ENCODE data around the gene CHRNG.

The CHRNG gene

DNA sequence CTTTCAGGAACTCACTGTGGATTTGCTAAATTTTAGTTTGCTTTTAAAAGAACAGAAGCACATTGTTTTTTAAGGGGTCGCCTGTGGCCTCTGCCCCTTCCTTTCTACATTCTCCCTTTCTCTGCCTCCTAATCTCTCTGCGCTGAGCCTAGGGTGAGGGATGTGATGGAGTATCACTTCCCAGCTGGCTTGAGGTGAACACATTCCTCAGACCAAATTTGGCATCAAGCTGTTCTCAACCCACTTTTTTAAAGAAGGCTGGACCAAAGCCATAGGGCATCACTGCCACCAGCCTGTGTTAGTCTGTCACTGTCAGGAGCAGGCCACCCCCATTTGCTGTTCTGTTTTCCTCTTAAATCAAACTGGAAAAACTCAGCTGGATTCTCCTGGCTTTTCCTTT is 38.3 kb downstream of the CHRNG start:
- Histone ChIP-seq H3K4me3 (no peak overlapping the region), H3K4me2 (no peak overlapping the region), H4K20me1 (peaks cover 0 to 6% (median 0%) of the 10 kb centered on the region in 11 experiments; a peak in 2 of 22 replicates), H3K36me3 (peaks cover 50 to 98% (median 75%) of the 10 kb centered on the region in 11 experiments), H3K9me3 (replicated peaks in 1 of 11) (no peaks in the 10 kb centered on the region), H3K27ac (no peak overlapping the region), H3K4me1 (peaks cover 0 to 5% (median 0%) of the 10 kb centered on the region in 10 experiments; a peak in 3 of 20 replicates), H3K9ac (no peak overlapping the region), H3K27me3 (no peaks in the 10 kb centered on the region)
- TF ChIP-seq Cebpa-rat (IDR thresholded peaks at IDR 0.05): no peak

DNA sequence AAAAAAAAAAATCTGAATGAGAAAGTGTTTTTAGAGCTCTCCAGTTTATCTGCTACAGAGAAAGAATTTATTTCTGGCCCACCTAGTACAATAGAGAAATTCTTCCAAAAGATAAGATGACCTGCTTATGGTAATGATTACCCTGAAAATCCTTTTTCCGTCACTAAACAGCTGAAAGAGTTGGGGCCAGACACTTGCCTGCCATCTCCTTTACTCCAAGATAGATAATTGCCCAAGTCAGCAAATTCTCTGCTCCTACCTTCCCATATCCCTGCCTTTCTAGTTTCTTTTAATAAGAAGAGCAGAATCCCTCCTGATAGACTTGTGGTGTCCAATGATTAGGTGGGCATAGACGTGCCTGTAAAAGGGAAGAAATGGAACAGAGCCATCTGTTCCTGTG is 39.1 kb downstream of the CHRNG start:
- peaks cover 52 to 98% (median 75%) of the 10 kb centered on the region in 11 experiments for H3K36me3 ChIP-seq
- H4K20me1 ChIP-seq: peaks cover 0 to 4% (median 0%) of the 10 kb centered on the region in 11 experiments; a peak in 1 of 22 replicates

GRCh38 chr2:232580648-232580981 is 41.1 kb downstream of the CHRNG start:
- H3K27ac ChIP-seq: no peak overlapping the region
- H3K4me3 ChIP-seq: no peak overlapping the region
- H4K20me1 ChIP-seq: no peaks in the 10 kb centered on the region; a peak in 1 of 22 replicates
- H3K4me2 ChIP-seq: no peak overlapping the region
- no peaks in the 10 kb centered on the region for H3K27me3 ChIP-seq
- peaks cover 0 to 5% (median 0%) of the 10 kb centered on the region in 10 experiments; a peak in 3 of 20 replicates for H3K4me1 ChIP-seq
- no peak overlapping the region for H3K9ac ChIP-seq
- TF ChIP-seq Cebpa-rat (IDR thresholded peaks at IDR 0.05): no peak
- peaks cover 0 to 6% (median 0%) of the 10 kb centered on the region in 11 experiments; a peak in 1 of 22 replicates for H3K9me3 ChIP-seq (replicated peaks in 1 of 11)
- peaks cover 37 to 94% (median 66%) of the 10 kb centered on the region in 11 experiments for H3K36me3 ChIP-seq

More for the DNA sequence above, 39.1 kb downstream of the CHRNG start:
- Histone ChIP-seq H3K27me3 (no peaks in the 10 kb centered on the region), H3K4me1 (peaks cover 0 to 5% (median 0%) of the 10 kb centered on the region in 10 experiments; a peak in 3 of 20 replicates), H3K9ac (no peak overlapping the region), H3K9me3 (replicated peaks in 1 of 11) (no peaks in the 10 kb centered on the region; a peak in 1 of 22 replicates), H3K4me2 (no peak overlapping the region), H3K27ac (no peak overlapping the region), H3K4me3 (no peak overlapping the region)
- TF ChIP-seq Cebpa-rat (IDR thresholded peaks at IDR 0.05): no peak

- Histone ChIP-seq H3K4me2 (no peak overlapping the region), H3K36me3 (peaks cover 37 to 84% (median 63%) of the 10 kb centered on the region in 11 experiments), H3K27me3 (no peaks in the 10 kb centered on the region), H3K9me3 (replicated peaks in 1 of 11) (peaks cover 0 to 6% (median 0%) of the 10 kb centered on the region in 11 experiments; a peak in 1 of 22 replicates), H3K4me1 (peaks cover 0 to 7% (median 0%) of the 10 kb centered on the region in 10 experiments; a peak in 8 of 20 replicates), H3K9ac (no peak overlapping the region), H3K4me3 (no peak overlapping the region), H3K27ac (no peak overlapping the region), H4K20me1 (no peaks in the 10 kb centered on the region; a peak in 1 of 22 replicates)
- no peak for TF ChIP-seq Cebpa-rat (IDR thresholded peaks at IDR 0.05)
These were observed 42.2 kb downstream of the CHRNG start for GRCh38 chr2:232581725-232582124.

GRCh38 chr2:232584238-232584637 is 44.7 kb downstream of the CHRNG start:
- Histone ChIP-seq H3K27ac (no peak overlapping the region), H3K36me3 (peaks cover 32 to 60% (median 44%) of the 10 kb centered on the region in 11 experiments), H4K20me1 (peaks cover 0 to 6% (median 0%) of the 10 kb centered on the region in 11 experiments; a peak in 1 of 22 replicates), H3K4me2 (no peak overlapping the region), H3K4me3 (no peak overlapping the region), H3K27me3 (no peaks in the 10 kb centered on the region), H3K9ac (no peak overlapping the region), H3K4me1 (peaks cover 0 to 22% (median 6%) of the 10 kb centered on the region in 10 experiments; a peak in 9 of 20 replicates), H3K9me3 (replicated peaks in 1 of 11) (peaks cover 0 to 6% (median 0%) of the 10 kb centered on the region in 11 experiments; a peak in 1 of 22 replicates)
- TF ChIP-seq Cebpa-rat (IDR thresholded peaks at IDR 0.05): no peak

DNA sequence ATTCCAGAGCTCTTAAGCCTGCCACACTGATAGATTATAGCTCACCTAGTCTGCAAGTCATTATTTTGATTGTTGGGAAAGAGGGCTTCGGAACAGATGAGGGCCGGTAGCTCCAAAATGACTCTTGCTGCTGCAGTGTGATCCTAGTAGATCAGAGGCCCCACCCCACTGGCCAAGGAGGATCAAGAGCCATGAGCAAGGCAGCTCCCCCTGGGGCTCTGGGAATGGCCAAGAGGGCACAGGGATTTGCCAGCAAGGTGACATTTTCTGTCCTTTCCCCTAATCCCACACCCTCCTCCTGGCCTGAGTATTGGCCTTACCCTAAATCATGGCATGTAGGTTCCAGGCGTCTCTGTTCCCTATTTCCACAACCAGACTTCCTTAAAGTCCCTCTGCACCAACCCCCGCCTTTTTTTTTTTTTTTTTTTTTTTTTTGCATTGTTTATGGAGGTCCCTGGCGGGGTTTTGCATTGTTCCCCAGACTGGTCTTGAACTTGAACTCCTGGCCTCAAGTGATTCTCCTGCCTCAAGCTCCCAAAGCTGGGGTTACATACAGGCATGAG is 47.5 kb downstream of the CHRNG start:
- H4K20me1 ChIP-seq: peaks cover 0 to 6% (median 0%) of the 10 kb centered on the region in 11 experiments; a peak in 1 of 22 replicates
- H3K9ac ChIP-seq: no peak overlapping the region
- peaks cover 0 to 22% (median 6%) of the 10 kb centered on the region in 10 experiments; a peak in 8 of 20 replicates for H3K4me1 ChIP-seq
- H3K27ac ChIP-seq: no peak overlapping the region
- no peak overlapping the region for H3K4me3 ChIP-seq
- peaks cover 18 to 32% (median 26%) of the 10 kb centered on the region in 11 experiments for H3K36me3 ChIP-seq
- peaks cover 0 to 6% (median 0%) of the 10 kb centered on the region in 11 experiments; a peak in 1 of 22 replicates for H3K9me3 ChIP-seq (replicated peaks in 1 of 11)
- TF ChIP-seq Cebpa-rat (IDR thresholded peaks at IDR 0.05): no peak
- H3K4me2 ChIP-seq: peak overlapping the region in 5 of 11 experiments; percentile 10 to 84 (median 51); a peak in 6 of 22 replicates
- no peaks in the 10 kb centered on the region for H3K27me3 ChIP-seq

DNA sequence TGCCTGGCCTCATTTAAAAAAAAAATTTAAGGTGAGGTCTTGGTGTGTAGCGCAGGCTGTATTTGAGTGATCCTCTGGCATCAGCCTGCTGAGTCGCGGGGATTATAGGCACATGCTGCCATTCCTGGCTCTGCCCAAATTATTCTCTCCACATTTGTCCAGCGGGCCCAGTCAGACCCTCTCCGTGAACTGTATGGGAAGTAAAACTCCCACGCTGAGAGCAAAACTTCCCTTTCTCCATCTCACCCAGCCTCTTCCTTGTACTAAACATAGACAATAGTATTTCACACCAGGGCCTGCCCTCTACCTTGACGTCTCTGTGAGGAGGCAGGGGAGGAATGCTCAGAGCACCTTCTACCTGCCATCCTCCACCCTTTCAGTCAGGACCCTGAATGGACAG is 48.0 kb downstream of the CHRNG start:
- no peaks in the 10 kb centered on the region for H3K27me3 ChIP-seq
- peaks cover 13 to 27% (median 21%) of the 10 kb centered on the region in 11 experiments; a peak in 18 of 22 replicates for H3K36me3 ChIP-seq
- peaks cover 0 to 6% (median 0%) of the 10 kb centered on the region in 11 experiments; a peak in 1 of 22 replicates for H4K20me1 ChIP-seq
- H3K4me1 ChIP-seq: peaks cover 0 to 22% (median 6%) of the 10 kb centered on the region in 10 experiments; a peak in 8 of 20 replicates
- H3K27ac ChIP-seq: no peak overlapping the region
- TF ChIP-seq Cebpa-rat (IDR thresholded peaks at IDR 0.05): no peak
- H3K9me3 ChIP-seq (replicated peaks in 1 of 11): peaks cover 0 to 6% (median 0%) of the 10 kb centered on the region in 11 experiments; a peak in 1 of 22 replicates
- no peak overlapping the region for H3K9ac ChIP-seq
- no peak overlapping the region for H3K4me3 ChIP-seq
- peak overlapping the region in 5 of 11 experiments; percentile 10 to 84 (median 51); a peak in 6 of 22 replicates for H3K4me2 ChIP-seq

DNA sequence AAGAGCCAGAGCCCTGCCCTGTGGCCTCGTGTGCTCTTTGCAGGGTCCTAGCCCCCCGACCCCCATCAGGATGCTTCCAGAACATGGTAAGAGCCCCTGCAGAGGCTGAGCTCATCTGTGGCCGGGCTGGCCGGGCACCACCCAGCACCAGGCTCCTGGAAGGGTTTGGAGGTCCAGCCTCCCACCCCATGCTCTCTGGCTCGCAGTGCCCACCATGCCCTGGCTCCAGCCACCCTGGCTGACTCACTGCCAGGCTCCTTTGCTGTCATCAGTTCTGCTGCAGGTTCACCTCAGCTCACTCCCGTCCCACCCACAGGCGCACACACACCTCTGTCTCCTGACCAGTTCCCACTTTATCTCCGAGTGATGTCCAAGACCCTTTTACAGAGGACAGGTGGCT is 48.5 kb downstream of the CHRNG start:
- Histone ChIP-seq H3K9me3 (replicated peaks in 1 of 11) (peaks cover 0 to 6% (median 0%) of the 10 kb centered on the region in 11 experiments; a peak in 1 of 22 replicates), H4K20me1 (peaks cover 0 to 6% (median 0%) of the 10 kb centered on the region in 11 experiments; a peak in 1 of 22 replicates), H3K4me2 (peak overlapping the region in 3 of 11 experiments; percentile 51 to 84 (median 62); a peak in 6 of 22 replicates), H3K27ac (no peak overlapping the region), H3K4me1 (peaks cover 0 to 22% (median 6%) of the 10 kb centered on the region in 10 experiments; a peak in 8 of 20 replicates), H3K9ac (no peak overlapping the region), H3K27me3 (no peaks in the 10 kb centered on the region), H3K4me3 (no peak overlapping the region), H3K36me3 (peaks cover 10 to 22% (median 17%) of the 10 kb centered on the region in 11 experiments; a peak in 18 of 22 replicates)
- TF ChIP-seq Cebpa-rat (IDR thresholded peaks at IDR 0.05): no peak

All from BLaER1 treated with 17β-estradiol and CSF1 and Interleukin-3, amounts not matched to agents 10 nM and 100 nM (cell line).